Measurements from ENCODE around the gene ITGB2.
A peak's percentile ranks its signal among the peaks of the same experiment; 100 is the strongest.

ITGB2 gene

GRCh38 chr21:44954281-44954771 lies 33.6 kb upstream of the ITGB2 start:
- Histone ChIP-seq H3K36me3 (replicated peaks in 1 of 2; ENCODE audit: control insufficient read depth in 2 of 2, insufficient read depth in 2 of 2, low read length in 2 of 2) (peaks cover 23 to 51% of the 10 kb centered on the region in 2 donors), H3K27me3 (ENCODE audit: control insufficient read depth in 3 of 3, insufficient read depth in 3 of 3, low read depth in 1 of 3, low read length in 3 of 3) (no peaks in the 10 kb centered on the region), H3K4me3 (ENCODE audit: low read length in 2 of 2) (no peak overlapping the region), H3K79me1 (ENCODE audit: low read depth, low read length) (peaks cover 31% of the 10 kb centered on the region), H3K4ac (ENCODE audit: low read length) (no peak overlapping the region), H3K14ac (ENCODE audit: low read length) (no peak overlapping the region), H3K4me2 (ENCODE audit: insufficient read depth, low read length, poor library complexity, severe bottlenecking) (no peak overlapping the region), H3K23ac (ENCODE audit: low read depth, low read length, poor library complexity) (no peak overlapping the region), H3K4me1 (ENCODE audit: control insufficient read depth in 2 of 2, insufficient read depth in 1 of 2, low read depth in 1 of 2, low read length in 2 of 2) (peaks cover 8 to 31% of the 10 kb centered on the region in 2 donors), H2BK5ac (ENCODE audit: low read length) (peak overlapping the region; percentile 24), H2BK15ac (ENCODE audit: low read length) (no peak overlapping the region), H3K18ac (ENCODE audit: low read length) (no peak overlapping the region), H4K8ac (ENCODE audit: low read depth, low read length) (no peak overlapping the region), H3K27ac (replicated peaks; ENCODE audit: low read length) (no peak overlapping the region), H2BK120ac (ENCODE audit: low read depth, low read length) (no peak overlapping the region), H2AFZ (ENCODE audit: low read length) (no peak overlapping the region), H3K9me3 (replicated peaks in 1 of 2; ENCODE audit: control insufficient read depth in 2 of 2, insufficient read depth in 1 of 2, low read depth in 1 of 2, low read length in 2 of 2) (no peaks in the 10 kb centered on the region), H3K9ac (ENCODE audit: low read depth, low read length, poor library complexity) (no peak overlapping the region), H4K91ac (ENCODE audit: low read depth, low read length, poor library complexity) (no peak overlapping the region), H2AK5ac (ENCODE audit: low read depth, low read length) (no peak overlapping the region), H2BK12ac (ENCODE audit: low read length) (no peak overlapping the region)
- no CpG with 5 or more reads among the region's 22 CpGs for WGBS, 2 donors (ENCODE audit: extremely low coverage in 2 of 2, insufficient read length in 2 of 2, insufficient replicate concordance in 1 of 2)
- DNase-seq (ENCODE audit: low spot score), result no peak

GRCh38 chr21:44953628-44954021 lies 32.9 kb upstream of the ITGB2 start:
- Histone ChIP-seq H3K4me2 (ENCODE audit: insufficient read depth, low read length, poor library complexity, severe bottlenecking) (no peak overlapping the region), H3K4me3 (ENCODE audit: low read length in 2 of 2) (no peak overlapping the region), H3K4ac (ENCODE audit: low read length) (no peak overlapping the region), H3K14ac (ENCODE audit: low read length) (peak overlapping the region; percentile 82), H2BK12ac (ENCODE audit: low read length) (no peak overlapping the region), H3K9ac (ENCODE audit: low read depth, low read length, poor library complexity) (no peak overlapping the region), H2AK5ac (ENCODE audit: low read depth, low read length) (no peak overlapping the region), H3K27me3 (ENCODE audit: control insufficient read depth in 3 of 3, insufficient read depth in 3 of 3, low read depth in 1 of 3, low read length in 3 of 3) (no peaks in the 10 kb centered on the region), H4K91ac (ENCODE audit: low read depth, low read length, poor library complexity) (no peak overlapping the region), H3K23ac (ENCODE audit: low read depth, low read length, poor library complexity) (no peak overlapping the region), H2BK15ac (ENCODE audit: low read length) (no peak overlapping the region), H4K8ac (ENCODE audit: low read depth, low read length) (no peak overlapping the region), H3K4me1 (ENCODE audit: control insufficient read depth in 2 of 2, insufficient read depth in 1 of 2, low read depth in 1 of 2, low read length in 2 of 2) (peaks cover 6 to 24% of the 10 kb centered on the region in 2 donors), H2AFZ (ENCODE audit: low read length) (no peak overlapping the region), H3K79me1 (ENCODE audit: low read depth, low read length) (peaks cover 33% of the 10 kb centered on the region), H3K27ac (replicated peaks; ENCODE audit: low read length) (no peak overlapping the region), H3K18ac (ENCODE audit: low read length) (no peak overlapping the region), H3K9me3 (replicated peaks in 1 of 2; ENCODE audit: control insufficient read depth in 2 of 2, insufficient read depth in 1 of 2, low read depth in 1 of 2, low read length in 2 of 2) (no peaks in the 10 kb centered on the region), H2BK120ac (ENCODE audit: low read depth, low read length) (no peak overlapping the region), H2BK5ac (ENCODE audit: low read length) (peak overlapping the region; percentile 24), H3K36me3 (replicated peaks in 1 of 2; ENCODE audit: control insufficient read depth in 2 of 2, insufficient read depth in 2 of 2, low read length in 2 of 2) (peaks cover 23 to 53% of the 10 kb centered on the region in 2 donors)
- no CpG with 5 or more reads among the region's 13 CpGs for WGBS, 2 donors (ENCODE audit: extremely low coverage in 2 of 2, insufficient read length in 2 of 2, insufficient replicate concordance in 1 of 2)
- DNase-seq (ENCODE audit: low spot score), result no peak

DNA sequence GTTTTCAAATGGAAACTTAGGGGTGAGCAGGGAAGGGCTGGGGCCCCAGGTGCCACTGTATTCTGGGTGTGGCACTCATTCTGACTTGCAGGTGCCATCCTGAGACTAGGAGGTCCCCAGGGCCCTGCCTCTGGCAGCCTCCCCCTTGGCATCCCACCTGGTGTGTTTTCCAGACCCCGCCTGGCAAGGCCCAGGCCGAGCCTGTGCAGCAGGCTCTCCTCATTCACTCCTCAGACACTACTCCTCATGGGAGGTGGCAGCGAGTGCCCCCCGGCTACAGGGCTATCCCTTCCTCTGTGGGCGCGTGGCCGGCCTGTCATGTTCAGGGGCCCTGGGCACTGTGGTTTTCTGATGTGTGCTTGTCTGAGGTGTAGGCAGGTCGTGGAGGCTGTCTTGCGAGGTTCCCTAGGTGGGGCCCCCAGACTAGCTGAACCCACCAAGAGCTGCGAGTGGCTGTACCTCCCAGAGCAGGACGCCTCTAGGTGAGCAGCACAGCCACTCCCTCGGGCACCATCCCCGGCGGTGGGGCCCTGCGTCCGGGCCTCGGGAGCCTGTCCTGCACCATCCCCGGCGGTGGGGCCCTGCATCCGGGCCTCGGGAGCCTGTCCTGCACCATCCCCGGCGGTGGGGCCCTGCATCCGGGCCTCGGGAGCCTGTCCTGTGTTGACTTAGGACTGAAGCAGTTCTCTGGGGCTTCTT lies 32.4 kb upstream of the ITGB2 start:
- no peak overlapping the region for H3K4me2 ChIP-seq (ENCODE audit: insufficient read depth, low read length, poor library complexity, severe bottlenecking)
- H2AFZ ChIP-seq (ENCODE audit: low read length), result no peak overlapping the region
- no peak overlapping the region for H4K8ac ChIP-seq (ENCODE audit: low read depth, low read length)
- H3K18ac ChIP-seq (ENCODE audit: low read length), result peak overlapping the region; percentile 48
- no peaks in the 10 kb centered on the region for H3K27me3 ChIP-seq (ENCODE audit: control insufficient read depth in 3 of 3, insufficient read depth in 3 of 3, low read depth in 1 of 3, low read length in 3 of 3)
- H2BK5ac ChIP-seq (ENCODE audit: low read length), result no peak overlapping the region
- no peak overlapping the region for H2BK15ac ChIP-seq (ENCODE audit: low read length)
- no peak overlapping the region for H2AK5ac ChIP-seq (ENCODE audit: low read depth, low read length)
- H3K14ac ChIP-seq (ENCODE audit: low read length), result no peak overlapping the region
- no peak overlapping the region for H3K27ac ChIP-seq (replicated peaks; ENCODE audit: low read length)
- H4K91ac ChIP-seq (ENCODE audit: low read depth, low read length, poor library complexity), result no peak overlapping the region
- no peak overlapping the region for H3K23ac ChIP-seq (ENCODE audit: low read depth, low read length, poor library complexity)
- H3K4me3 ChIP-seq (ENCODE audit: low read length in 2 of 2), result no peak overlapping the region
- H2BK12ac ChIP-seq (ENCODE audit: low read length), result no peak overlapping the region
- H3K36me3 ChIP-seq (replicated peaks in 1 of 2; ENCODE audit: control insufficient read depth in 2 of 2, insufficient read depth in 2 of 2, low read length in 2 of 2), result peaks cover 23 to 53% of the 10 kb centered on the region in 2 donors
- no peak overlapping the region for H3K4ac ChIP-seq (ENCODE audit: low read length)
- H3K4me1 ChIP-seq (ENCODE audit: control insufficient read depth in 2 of 2, insufficient read depth in 1 of 2, low read depth in 1 of 2, low read length in 2 of 2), result peaks cover 2 to 19% of the 10 kb centered on the region in 2 donors
- H3K9ac ChIP-seq (ENCODE audit: low read depth, low read length, poor library complexity), result no peak overlapping the region
- no peaks in the 10 kb centered on the region for H3K9me3 ChIP-seq (replicated peaks in 1 of 2; ENCODE audit: control insufficient read depth in 2 of 2, insufficient read depth in 1 of 2, low read depth in 1 of 2, low read length in 2 of 2)
- DNase-seq (ENCODE audit: low spot score), result no peak
- no CpG with 5 or more reads among the region's 25 CpGs for WGBS, 2 donors (ENCODE audit: extremely low coverage in 2 of 2, insufficient read length in 2 of 2, insufficient replicate concordance in 1 of 2)
- peaks cover 30% of the 10 kb centered on the region for H3K79me1 ChIP-seq (ENCODE audit: low read depth, low read length)
- H2BK120ac ChIP-seq (ENCODE audit: low read depth, low read length), result no peak overlapping the region

- H3K27me3 ChIP-seq (ENCODE audit: control insufficient read depth in 3 of 3, insufficient read depth in 3 of 3, low read depth in 1 of 3, low read length in 3 of 3), result no peaks in the 10 kb centered on the region
- H2AK5ac ChIP-seq (ENCODE audit: low read depth, low read length), result no peak overlapping the region
- no peak overlapping the region for H3K14ac ChIP-seq (ENCODE audit: low read length)
- no CpG with 5 or more reads among the region's 24 CpGs for WGBS, 2 donors (ENCODE audit: extremely low coverage in 2 of 2, insufficient read length in 2 of 2, insufficient replicate concordance in 1 of 2)
- H3K4me2 ChIP-seq (ENCODE audit: insufficient read depth, low read length, poor library complexity, severe bottlenecking), result no peak overlapping the region
- no peak overlapping the region for H2BK5ac ChIP-seq (ENCODE audit: low read length)
- no peak overlapping the region for H2BK15ac ChIP-seq (ENCODE audit: low read length)
- no peak overlapping the region for H3K4me3 ChIP-seq (ENCODE audit: low read length in 2 of 2)
- H2BK120ac ChIP-seq (ENCODE audit: low read depth, low read length), result no peak overlapping the region
- no peak overlapping the region for H3K9ac ChIP-seq (ENCODE audit: low read depth, low read length, poor library complexity)
- no peak overlapping the region for H2AFZ ChIP-seq (ENCODE audit: low read length)
- no peak overlapping the region for H3K18ac ChIP-seq (ENCODE audit: low read length)
- peaks cover 0 to 11% of the 10 kb centered on the region in 2 donors for H3K4me1 ChIP-seq (ENCODE audit: control insufficient read depth in 2 of 2, insufficient read depth in 1 of 2, low read depth in 1 of 2, low read length in 2 of 2)
- no peak overlapping the region for H3K23ac ChIP-seq (ENCODE audit: low read depth, low read length, poor library complexity)
- H3K4ac ChIP-seq (ENCODE audit: low read length), result no peak overlapping the region
- no peaks in the 10 kb centered on the region for H3K9me3 ChIP-seq (replicated peaks in 1 of 2; ENCODE audit: control insufficient read depth in 2 of 2, insufficient read depth in 1 of 2, low read depth in 1 of 2, low read length in 2 of 2)
- H4K91ac ChIP-seq (ENCODE audit: low read depth, low read length, poor library complexity), result no peak overlapping the region
- H3K36me3 ChIP-seq (replicated peaks in 1 of 2; ENCODE audit: control insufficient read depth in 2 of 2, insufficient read depth in 2 of 2, low read length in 2 of 2), result peaks cover 24 to 54% of the 10 kb centered on the region in 2 donors
- no peak for DNase-seq (ENCODE audit: low spot score)
- H3K27ac ChIP-seq (replicated peaks; ENCODE audit: low read length), result no peak overlapping the region
- H4K8ac ChIP-seq (ENCODE audit: low read depth, low read length), result no peak overlapping the region
- H2BK12ac ChIP-seq (ENCODE audit: low read length), result no peak overlapping the region
- peaks cover 31% of the 10 kb centered on the region for H3K79me1 ChIP-seq (ENCODE audit: low read depth, low read length)
Observed at GRCh38 chr21:44952116-44952928, 31.6 kb upstream of the ITGB2 start.
